GM06990 (cell line): ENCODE results near the gene CBFA2T3.

Experiments used
- DNase-seq: peaks from one replicate; pipeline ENCODE4 v3.0.0-alpha.2; 2011; ENCODE audit not compliant: insufficient read length; ENCODE audit errors: extremely low read depth
- H3K27me3 ChIP-seq: replicated peaks from 2 replicates; pipeline ENCODE4 v1.6.0; 2011; ENCODE audit warnings: low read length; ENCODE audit not compliant: control insufficient read depth, insufficient read depth
- H3K36me3 ChIP-seq: 2 replicates; pipeline ENCODE4 v1.5.1; 2011; ENCODE audit warnings: low read length; ENCODE audit not compliant: control insufficient read depth, insufficient read depth
- H3K4me3 ChIP-seq: replicated peaks from 2 replicates; pipeline ENCODE4 v1.5.1; 2011; ENCODE audit warnings: low read depth, mild to moderate bottlenecking, control low read depth, low read length
- CTCF ChIP-seq: IDR thresholded peaks from 2 replicates; pipeline ENCODE4 v1.5.1; 2011; ENCODE audit warnings: low read length, control low read depth, mild to moderate bottlenecking, inconsistent platforms; ENCODE audit not compliant: insufficient read depth, poor library complexity, severe bottlenecking

The CBFA2T3 gene

GRCh38 chr16:89023151-89023551, 46.1 kb upstream of the CBFA2T3 start:
- Histone ChIP-seq H3K4me3 (no peak overlapping the region), H3K36me3 (no peaks in the 10 kb centered on the region), H3K27me3 (no peaks in the 10 kb centered on the region; the same call in 1 of the 2 replicates)
- no peak for TF ChIP-seq CTCF
- DNase-seq, result no peak

GRCh38 chr16:89022051-89022836, 45.2 kb upstream of the CBFA2T3 start:
- Histone ChIP-seq H3K4me3 (no peak overlapping the region), H3K36me3 (no peaks in the 10 kb centered on the region), H3K27me3 (no peaks in the 10 kb centered on the region; the same call in 1 of the 2 replicates)
- TF ChIP-seq CTCF, result no peak
- no peak for DNase-seq

- H3K27me3 ChIP-seq, result no peaks in the 10 kb centered on the region; the same call in 1 of the 2 replicates
- H3K36me3 ChIP-seq, result no peaks in the 10 kb centered on the region
- no peak for TF ChIP-seq CTCF
- H3K4me3 ChIP-seq, result no peak overlapping the region
- no peak for DNase-seq
Measured at GRCh38 chr16:89020925-89021595, 44.1 kb upstream of the CBFA2T3 start.

GRCh38 chr16:89020068-89020924, 43.3 kb upstream of the CBFA2T3 start:
- no peaks in the 10 kb centered on the region; the same call in 1 of the 2 replicates for H3K27me3 ChIP-seq
- H3K36me3 ChIP-seq, result no peaks in the 10 kb centered on the region
- peak; percentile 53 for DNase-seq
- H3K4me3 ChIP-seq, result no peak overlapping the region
- no peak for TF ChIP-seq CTCF

GRCh38 chr16:89019511-89019910, 42.5 kb upstream of the CBFA2T3 start:
- Histone ChIP-seq H3K36me3 (no peaks in the 10 kb centered on the region), H3K27me3 (no peaks in the 10 kb centered on the region; the same call in 1 of the 2 replicates), H3K4me3 (no peak overlapping the region)
- no peak for TF ChIP-seq CTCF
- DNase-seq, result no peak
